Activated B cell treated with CpG ODN at 0.5 μM for 24 hours (primary cell): ENCODE measurements around the gene PDP2. TPM values are rescaled to one million over a fixed set of nuclear protein-coding genes. Genes with fewer than 3 reads are reported as not detected.

Source experiments
- ATAC-seq: fragments of 200-7000 bp; cut with Tn5 transposase; one replicate; pipeline ENCODE4 v1.10.0; 2021; ENCODE audit warnings: low read depth, mild to moderate bottlenecking, moderate library complexity
- CTCF ChIA-PET: fragments of 350-600 bp; sonication (Branson Sonifier 250); formaldehyde crosslinking; loops from one replicate; lab custom pipeline; 2021; ENCODE audit warnings: antibody characterized with exemption; lab: Charles Lee
- POLR2A ChIA-PET: fragments of 350-600 bp; sonication (Branson Sonifier 250); formaldehyde crosslinking; loops from one replicate; lab custom pipeline; 2021; ENCODE audit warnings: antibody characterized with exemption; lab: Charles Lee
- DNase-seq: peaks from one replicate; pipeline ENCODE4 v3.0.0; 2022
- H3K27ac Mint-ChIP-seq: one replicate; pipeline ENCODE4 v1.8.0; 2020; ENCODE audit warnings: mixed read lengths
- H3K27me3 Mint-ChIP-seq: one replicate; pipeline ENCODE4 v1.8.0; 2021; ENCODE audit warnings: mixed read lengths
- H3K36me3 Mint-ChIP-seq: one replicate; pipeline ENCODE4 v1.8.0; 2021; ENCODE audit warnings: low read depth, mixed read lengths
- H3K4me1 Mint-ChIP-seq: one replicate; pipeline ENCODE4 v1.8.0; 2021; ENCODE audit warnings: mixed read lengths
- H3K4me3 Mint-ChIP-seq: one replicate; pipeline ENCODE4 v1.8.0; 2020; ENCODE audit warnings: mild to moderate bottlenecking, mixed read lengths
- H3K9me3 Mint-ChIP-seq: one replicate; pipeline ENCODE4 v1.8.0; 2020; ENCODE audit warnings: mixed read lengths
- CTCF ChIP-seq: fragments of 200-600 bp; IDR thresholded peaks from one replicate; pipeline ENCODE4 v1.8.0; 2022; ENCODE audit warnings: antibody characterized with exemption, mild to moderate bottlenecking
- intact Hi-C: fragments of 100-400 bp; cut with micrococcal nuclease; formaldehyde crosslinking; loops from one replicate; pipeline ENCODE4 v1.15.1; 2024
- total RNA-seq: library from RNA; stranded (reverse); gene quantifications from 2 replicates; pipeline ENCODE4 v1.2.3, GENCODE V29; 2022

Gene PDP2
- total RNA-seq, 1 donor from 2014 or later = 13.2 TPM

- Mint-ChIP-seq H3K27me3 (peaks cover 31% of the 10 kb centered on the region), H3K4me1 (peaks cover 13% of the 10 kb centered on the region), H3K36me3 (no peaks in the 10 kb centered on the region), H3K27ac (no peak overlapping the region), H3K9me3 (no peaks in the 10 kb centered on the region), H3K4me3 (no peak overlapping the region)
- no peak for TF ChIP-seq CTCF
- intact Hi-C loops = no loop called here
- ChIA-PET POLR2A (no interaction called here), CTCF (interaction anchor here (1.3 to 1.4 kb wide), 2 partner anchors 18 to 20 kb away, joined by 4 to 5 read pairs; partner anchors contain the start of gene NAE1)
- ATAC-seq (no peak), DNase-seq (no peak)
Observed at GRCh38 chr16:66848172-66848571, 32.1 kb upstream of the PDP2 start.

- Mint-ChIP-seq H3K27ac (no peak overlapping the region), H3K36me3 (no peaks in the 10 kb centered on the region), H3K4me1 (peaks cover 10% of the 10 kb centered on the region), H3K4me3 (no peak overlapping the region), H3K27me3 (peaks cover 24% of the 10 kb centered on the region), H3K9me3 (no peaks in the 10 kb centered on the region)
- no peak for TF ChIP-seq CTCF
- no peak for DNase-seq
- POLR2A ChIA-PET = interaction anchor here (0.6 kb wide), 1 partner anchor 443 kb away, joined by 3 read pairs; no protein-coding TSS in a partner anchor
- CTCF ChIA-PET = interaction anchor here (1.3 to 1.4 kb wide), 2 partner anchors 18 to 19 kb away, joined by 4 to 5 read pairs; partner anchors contain the start of gene NAE1
- ATAC-seq = no peak
- intact Hi-C loops = no loop called here
Observed at GRCh38 chr16:66849021-66849420, 31.3 kb upstream of the PDP2 start.

GRCh38 chr16:66849549-66849948 is 30.8 kb upstream of the PDP2 start:
- Mint-ChIP-seq H3K27me3 (peaks cover 24% of the 10 kb centered on the region), H3K9me3 (no peaks in the 10 kb centered on the region), H3K27ac (no peak overlapping the region), H3K4me1 (peaks cover 10% of the 10 kb centered on the region), H3K36me3 (no peaks in the 10 kb centered on the region), H3K4me3 (no peak overlapping the region)
- no peak for TF ChIP-seq CTCF
- ATAC-seq (no peak), DNase-seq (no peak)
- POLR2A ChIA-PET = no interaction called here
- intact Hi-C loops = no loop called here
- CTCF ChIA-PET = interaction anchor here (1.3 to 1.4 kb wide), 2 partner anchors 18 to 19 kb away, joined by 4 to 5 read pairs; partner anchors contain the start of gene NAE1

- intact Hi-C loops = no loop called here
- ATAC-seq = no peak
- DNase-seq = no peak
- Mint-ChIP-seq H3K4me1 (peaks cover 6% of the 10 kb centered on the region), H3K9me3 (no peaks in the 10 kb centered on the region), H3K27ac (no peak overlapping the region), H3K36me3 (no peaks in the 10 kb centered on the region), H3K27me3 (peaks cover 19% of the 10 kb centered on the region), H3K4me3 (no peak overlapping the region)
- POLR2A ChIA-PET = no interaction called here
- TF ChIP-seq CTCF = no peak
- CTCF ChIA-PET = no interaction called here
Observed at GRCh38 chr16:66850115-66850815, 30.1 kb upstream of the PDP2 start.

- no peak overlapping the region for H3K4me3 Mint-ChIP-seq
Observed at GRCh38 chr16:66851166-66851964, 28.9 kb upstream of the PDP2 start.

More at GRCh38 chr16:66851166-66851964, 28.9 kb upstream of the PDP2 start:
- intact Hi-C loops = no loop called here
- ATAC-seq (no peak), DNase-seq (no peak)
- CTCF ChIA-PET = no interaction called here
- no peaks in the 10 kb centered on the region for H3K9me3 Mint-ChIP-seq
- peak overlapping the region; percentile 12 for H3K27ac Mint-ChIP-seq
- no peaks in the 10 kb centered on the region for H3K36me3 Mint-ChIP-seq
- POLR2A ChIA-PET = no interaction called here
- peaks cover 8% of the 10 kb centered on the region for H3K27me3 Mint-ChIP-seq
- no peak for TF ChIP-seq CTCF
- H3K4me1 Mint-ChIP-seq = no peaks in the 10 kb centered on the region
